Measurements from ENCODE around the gene CAPN11. TPM values are rescaled to one million over a fixed set of nuclear protein-coding genes. Genes with fewer than 3 reads are reported as not detected.

Gene CAPN11
- total RNA-seq, 4 donors from 2014 or later: 0.68 to 3.2 (median 1.1) TPM; not detected in 1

DNA sequence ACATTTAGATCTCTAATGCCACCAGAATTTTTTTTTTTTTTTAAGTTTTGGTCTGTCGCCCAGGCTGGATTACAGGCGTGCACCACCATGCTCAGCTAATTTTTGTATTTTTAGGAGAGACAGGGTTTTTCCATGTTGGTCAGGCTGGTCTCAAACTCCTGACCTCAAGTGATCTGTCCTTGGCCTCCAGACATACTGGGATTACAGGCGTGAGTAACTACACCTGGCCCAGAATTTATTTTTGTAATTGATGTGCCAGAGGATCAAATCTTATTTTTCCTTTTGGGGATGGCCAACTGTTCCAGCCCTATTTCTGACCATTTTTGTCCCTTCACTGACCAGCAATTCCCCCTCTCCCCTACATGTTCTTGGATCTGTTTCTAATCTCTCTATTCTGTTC is 40.1 kb downstream of the CAPN11 start:
- TF ChIP-seq, protein P1, sequence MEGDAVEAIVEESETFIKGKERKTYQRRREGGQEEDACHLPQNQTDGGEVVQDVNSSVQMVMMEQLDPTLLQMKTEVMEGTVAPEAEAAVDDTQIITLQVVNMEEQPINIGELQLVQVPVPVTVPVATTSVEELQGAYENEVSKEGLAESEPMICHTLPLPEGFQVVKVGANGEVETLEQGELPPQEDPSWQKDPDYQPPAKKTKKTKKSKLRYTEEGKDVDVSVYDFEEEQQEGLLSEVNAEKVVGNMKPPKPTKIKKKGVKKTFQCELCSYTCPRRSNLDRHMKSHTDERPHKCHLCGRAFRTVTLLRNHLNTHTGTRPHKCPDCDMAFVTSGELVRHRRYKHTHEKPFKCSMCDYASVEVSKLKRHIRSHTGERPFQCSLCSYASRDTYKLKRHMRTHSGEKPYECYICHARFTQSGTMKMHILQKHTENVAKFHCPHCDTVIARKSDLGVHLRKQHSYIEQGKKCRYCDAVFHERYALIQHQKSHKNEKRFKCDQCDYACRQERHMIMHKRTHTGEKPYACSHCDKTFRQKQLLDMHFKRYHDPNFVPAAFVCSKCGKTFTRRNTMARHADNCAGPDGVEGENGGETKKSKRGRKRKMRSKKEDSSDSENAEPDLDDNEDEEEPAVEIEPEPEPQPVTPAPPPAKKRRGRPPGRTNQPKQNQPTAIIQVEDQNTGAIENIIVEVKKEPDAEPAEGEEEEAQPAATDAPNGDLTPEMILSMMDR (IDR thresholded peaks at IDR 0.05; ENCODE audit: low read depth): no peak

DNA sequence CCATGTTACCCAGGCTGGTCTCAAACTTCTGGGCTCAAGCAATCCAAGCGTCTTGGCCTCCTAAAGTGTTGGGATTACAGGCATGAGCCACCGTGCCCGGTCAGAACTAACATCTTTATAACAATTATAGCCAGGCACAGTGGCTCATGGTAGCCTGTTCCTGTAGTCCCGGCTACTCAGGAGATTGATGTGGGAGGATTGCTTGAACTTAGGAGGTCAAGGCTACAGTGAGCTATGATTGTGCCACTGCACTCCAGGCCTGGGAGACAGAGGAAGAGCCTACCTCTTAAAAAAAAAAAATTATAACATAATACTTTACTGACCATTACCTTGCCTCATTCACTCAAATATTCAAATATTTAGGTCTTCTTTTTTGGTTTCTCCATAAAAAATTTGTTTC is 41.3 kb downstream of the CAPN11 start:
- TF ChIP-seq, protein P1 (IDR thresholded peaks at IDR 0.05; ENCODE audit: low read depth): no peak

DNA sequence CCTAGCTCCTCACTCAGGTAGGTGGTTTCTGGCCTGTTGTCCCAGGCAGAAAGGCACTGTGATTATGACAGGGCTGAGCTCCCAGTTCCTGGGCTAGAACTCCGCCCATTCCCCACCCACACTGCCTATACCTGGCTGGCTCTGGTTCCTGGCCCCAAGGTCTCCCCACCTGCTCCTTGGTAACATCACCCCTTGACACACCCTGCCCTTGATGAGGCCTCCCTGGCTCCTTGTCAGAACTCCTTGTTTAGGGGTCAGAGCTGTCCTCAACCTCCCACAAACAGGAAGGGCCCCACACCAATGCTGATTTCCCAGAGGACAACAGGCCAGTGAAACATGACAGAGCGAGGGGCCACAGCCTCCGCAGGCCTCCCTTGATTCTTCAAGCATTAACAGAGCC is 42.6 kb downstream of the CAPN11 start:
- TF ChIP-seq, protein P1 (IDR thresholded peaks at IDR 0.05; ENCODE audit: low read depth): no peak

DNA sequence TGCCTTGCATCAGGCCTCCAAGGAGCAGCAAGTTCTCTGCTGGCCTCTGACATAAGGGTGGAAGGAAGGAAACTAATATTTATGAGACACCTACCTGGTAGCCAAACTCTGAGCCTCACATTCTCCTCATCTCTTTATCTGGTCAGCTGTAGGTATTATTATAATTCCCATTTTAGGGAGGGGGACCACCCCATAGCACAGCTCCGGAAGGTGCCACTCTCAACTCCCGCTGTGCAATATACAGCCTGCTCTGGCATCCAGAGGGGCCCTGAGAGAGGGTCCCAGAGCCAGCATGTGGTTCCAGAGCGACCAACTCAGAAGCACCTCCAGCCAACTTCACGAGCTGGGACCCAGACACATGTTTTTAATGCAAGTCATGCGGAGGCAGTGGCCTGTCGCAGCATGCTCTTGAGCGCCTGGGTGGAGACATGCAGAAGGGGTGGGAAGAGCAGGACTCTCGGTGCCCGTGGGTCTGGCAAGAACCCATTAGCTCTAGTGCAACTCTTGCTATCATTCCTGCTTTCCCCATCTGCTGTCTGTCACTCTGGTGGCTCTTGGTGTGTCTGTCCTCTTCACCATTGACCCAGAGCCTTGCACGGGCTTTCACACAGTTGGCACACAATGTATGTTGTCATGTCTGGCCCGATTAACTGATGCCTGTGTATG is 43.2 kb downstream of the CAPN11 start:
- TF ChIP-seq, protein P1 (IDR thresholded peaks at IDR 0.05; ENCODE audit: low read depth): no peak

DNA sequence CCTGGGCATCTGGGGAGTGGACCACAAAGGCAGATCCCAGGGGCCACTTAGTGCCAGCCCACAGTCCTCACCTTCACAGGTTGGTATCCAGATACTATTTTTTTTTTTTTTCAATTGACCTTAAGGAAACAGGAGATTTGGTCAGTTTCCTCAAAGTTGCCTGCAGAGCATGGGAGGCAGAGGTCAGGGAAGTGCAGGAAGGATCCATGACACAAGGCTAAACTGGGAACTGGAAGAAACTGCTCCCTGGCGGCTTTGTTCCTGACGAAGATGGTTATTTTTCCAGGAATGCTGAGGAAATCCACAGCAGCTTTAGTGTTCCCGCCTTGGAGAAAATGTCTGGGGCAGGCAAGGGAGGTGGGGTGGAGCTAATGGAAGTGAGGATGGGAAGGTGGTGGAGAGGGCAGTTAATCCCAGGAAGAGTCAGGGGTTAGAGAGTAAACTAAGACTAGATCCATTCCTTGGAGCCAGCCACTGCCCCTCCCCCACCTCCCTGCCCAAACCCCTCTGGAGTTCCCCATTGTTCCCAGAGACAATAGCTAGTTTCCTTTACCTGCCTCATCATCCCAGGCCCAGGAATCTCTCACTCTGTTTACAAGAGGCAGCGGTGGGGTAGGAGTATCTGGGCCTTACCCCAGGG is 43.8 kb downstream of the CAPN11 start:
- TF ChIP-seq, protein P1 (IDR thresholded peaks at IDR 0.05; ENCODE audit: low read depth): no peak

DNA sequence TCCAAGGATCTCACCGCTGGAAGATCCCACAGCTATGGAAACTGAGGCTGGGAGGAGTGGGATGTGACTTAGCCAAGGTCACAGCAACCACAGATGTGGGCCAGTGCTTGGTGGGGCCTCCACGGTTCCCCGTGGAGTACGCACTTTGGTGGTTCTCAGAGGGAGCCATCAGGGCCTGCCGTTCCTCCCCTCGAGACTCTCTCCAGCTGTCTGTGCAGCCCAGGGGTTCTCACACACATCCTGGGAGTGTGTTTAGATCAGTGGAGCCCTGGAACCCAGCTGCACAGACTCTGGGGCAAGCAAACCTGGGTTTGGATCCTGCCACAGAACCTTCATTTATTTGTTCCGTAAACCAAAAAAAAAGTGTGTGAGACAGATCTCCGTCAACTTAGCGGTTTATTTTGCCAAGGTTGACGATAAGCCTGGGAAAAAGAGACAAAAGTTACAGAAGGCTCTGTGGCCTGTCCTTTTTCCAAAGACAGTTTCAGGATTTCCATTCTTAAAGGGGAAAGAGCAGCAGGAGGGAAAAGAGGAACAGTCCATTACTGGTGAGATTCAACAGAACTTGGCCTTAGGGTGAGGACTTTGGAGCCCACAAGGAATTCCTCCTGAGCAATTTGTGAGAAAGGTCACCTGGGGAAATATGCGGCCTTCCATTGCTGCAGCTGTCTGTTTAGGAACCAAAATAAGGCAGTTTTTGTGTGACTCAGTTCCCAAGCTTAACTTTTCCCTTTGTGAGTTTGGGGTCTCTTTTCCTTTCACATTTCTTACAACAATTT is 44.5 kb downstream of the CAPN11 start:
- TF ChIP-seq, protein P1 (IDR thresholded peaks at IDR 0.05; ENCODE audit: low read depth): no peak

DNA sequence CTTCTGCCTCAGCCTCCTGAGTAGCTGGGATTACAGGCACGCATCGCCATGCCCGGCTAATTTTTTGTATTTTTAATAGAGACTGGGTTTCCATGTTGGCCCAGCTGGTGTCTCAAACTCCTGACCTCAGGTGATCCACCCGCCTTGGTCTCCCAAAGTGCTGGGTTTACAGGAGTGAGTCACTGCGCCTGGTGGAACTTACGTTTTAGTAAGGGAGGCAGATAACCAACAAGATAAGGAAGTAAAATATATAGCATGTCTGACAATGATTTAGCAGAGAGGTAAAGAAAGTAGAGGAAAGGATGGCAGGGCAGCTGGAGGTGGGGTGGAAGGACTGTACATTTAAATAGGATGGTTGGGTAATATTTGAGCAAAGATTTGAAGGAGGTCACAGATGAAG is 45.3 kb downstream of the CAPN11 start:
- TF ChIP-seq, protein P1 (IDR thresholded peaks at IDR 0.05; ENCODE audit: low read depth): no peak

Data from subcutaneous adipose tissue (tissue), 4 donors.